ENCODE results near the gene NRDE2. TPM values are rescaled to one million over a fixed set of nuclear protein-coding genes. Genes with fewer than 3 reads are reported as not detected.

NRDE2 gene
- total RNA-seq, 1 donor from 2014 or later: 20.2 TPM

GRCh38 chr14:90297876-90298629 lies 33.7 kb downstream of the NRDE2 start:
- intact Hi-C loops (cut with micrococcal nuclease): no loop called here

DNA sequence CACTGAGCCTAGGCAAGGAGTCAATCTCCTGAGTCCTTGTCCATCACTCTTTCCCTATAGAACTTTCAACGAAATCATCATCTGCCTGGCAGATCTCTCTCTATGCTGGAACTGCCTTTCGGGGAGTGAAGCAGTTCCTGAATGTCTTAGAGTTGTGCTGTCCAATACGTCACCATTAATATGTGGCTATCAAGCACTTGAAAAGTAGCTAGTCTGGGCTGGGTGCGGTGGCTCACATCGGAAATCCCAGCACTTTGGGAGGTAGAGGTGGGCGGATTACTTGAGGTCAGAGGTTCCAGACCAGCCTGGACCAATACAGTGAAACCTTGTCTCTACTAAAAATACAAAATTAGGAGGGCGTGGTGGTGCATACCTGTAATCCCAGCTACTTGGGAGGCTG lies 35.1 kb downstream of the NRDE2 start:
- intact Hi-C loops (cut with micrococcal nuclease): no loop called here

DNA sequence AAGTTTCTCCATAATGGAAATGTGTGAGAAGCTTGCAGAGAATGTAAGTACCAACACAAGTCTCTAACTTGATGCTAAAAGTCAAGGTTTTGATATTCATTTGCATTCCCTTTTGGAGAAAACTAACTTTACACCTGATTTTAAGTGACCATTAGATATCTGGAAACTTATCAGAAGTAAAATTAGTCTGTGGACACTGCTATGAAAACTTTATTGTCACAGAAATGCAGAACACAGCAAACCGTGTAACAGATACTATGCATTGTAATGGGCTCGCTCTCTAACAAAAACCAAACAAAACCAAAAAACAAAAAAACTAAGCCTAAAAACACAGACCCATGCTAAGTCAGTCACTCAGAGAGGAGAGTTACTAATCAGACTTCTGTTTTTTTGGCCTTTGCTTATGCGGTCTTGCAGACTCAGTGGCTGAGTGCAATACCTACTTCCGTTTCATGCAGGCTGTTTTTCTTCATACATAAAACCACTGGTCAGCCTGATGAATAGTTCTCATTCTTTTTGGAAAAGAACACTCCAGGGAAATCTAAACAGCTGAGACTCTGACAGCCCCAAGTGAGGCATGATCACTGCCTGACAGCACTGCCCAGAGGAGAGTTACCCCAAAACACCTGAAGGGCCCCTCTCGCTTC lies 35.7 kb downstream of the NRDE2 start:
- intact Hi-C loops (cut with micrococcal nuclease): no loop called here

DNA sequence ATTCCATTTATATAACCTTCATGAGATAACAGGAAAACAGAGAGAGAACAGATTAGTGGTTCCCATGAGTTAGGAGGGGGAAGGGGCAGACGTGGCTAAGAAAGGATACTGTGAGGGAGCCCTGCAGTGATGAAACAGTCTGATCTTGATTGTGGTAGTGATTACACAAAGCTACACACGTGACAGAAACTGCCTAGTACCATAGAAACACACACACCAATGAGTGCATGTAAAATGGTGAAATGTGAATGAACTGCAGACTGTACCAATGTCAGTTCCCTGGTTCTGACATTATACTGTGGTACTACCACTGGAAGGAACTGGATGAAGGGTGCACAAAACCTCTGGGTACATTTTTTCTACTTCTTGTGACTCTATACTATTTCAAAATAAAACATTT lies 36.9 kb downstream of the NRDE2 start:
- intact Hi-C loops (cut with micrococcal nuclease): no loop called here

DNA sequence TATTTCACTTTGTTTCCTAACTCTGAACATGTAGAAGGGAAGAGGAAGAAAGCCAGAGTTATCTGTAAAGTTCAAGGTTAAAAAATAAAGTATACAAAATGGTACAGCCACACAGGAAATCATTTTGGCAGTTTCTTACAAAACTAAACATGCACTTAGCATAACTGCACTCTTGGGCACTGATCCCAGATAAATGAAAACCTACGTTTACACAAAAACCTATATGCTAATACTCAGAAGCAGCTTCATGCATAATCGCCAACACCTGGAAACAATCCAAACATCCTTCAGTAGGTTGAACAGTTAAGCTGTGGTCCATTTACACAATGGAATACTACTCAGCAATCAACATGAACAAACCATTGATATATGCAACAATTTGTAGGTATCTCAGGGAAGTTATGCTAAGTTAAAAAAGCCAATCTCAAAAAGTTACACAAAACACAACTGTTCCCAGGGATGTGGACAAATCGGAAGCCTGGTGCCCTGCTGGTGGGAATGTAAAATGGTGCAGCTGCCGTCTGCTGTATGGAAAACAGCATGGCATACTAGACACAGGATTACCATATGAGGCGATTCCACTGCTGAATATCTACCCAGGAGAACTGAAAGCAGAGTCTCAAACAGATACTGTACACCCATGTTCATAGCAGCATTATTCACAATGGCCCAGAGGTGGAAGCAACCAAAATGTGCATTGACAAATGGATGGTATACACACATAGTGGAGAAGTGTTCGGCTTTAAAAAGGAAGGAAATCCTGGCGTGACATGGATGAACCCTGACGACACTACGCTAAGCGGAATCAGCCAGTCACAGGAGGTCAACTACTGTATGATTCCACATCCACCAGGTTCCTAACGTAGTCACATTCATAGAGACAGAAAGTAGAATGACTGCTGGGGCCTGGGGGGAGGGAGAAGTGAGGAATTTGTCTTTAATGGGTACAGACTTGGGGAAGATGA lies 37.7 kb downstream of the NRDE2 start:
- intact Hi-C loops (cut with micrococcal nuclease): no loop called here

GRCh38 chr14:90291699-90292098 lies 40.0 kb downstream of the NRDE2 start:
- intact Hi-C loops (cut with micrococcal nuclease): no loop called here

- intact Hi-C loops (cut with micrococcal nuclease): no loop called here
Measured at GRCh38 chr14:90290337-90291011, 41.3 kb downstream of the NRDE2 start.

DNA sequence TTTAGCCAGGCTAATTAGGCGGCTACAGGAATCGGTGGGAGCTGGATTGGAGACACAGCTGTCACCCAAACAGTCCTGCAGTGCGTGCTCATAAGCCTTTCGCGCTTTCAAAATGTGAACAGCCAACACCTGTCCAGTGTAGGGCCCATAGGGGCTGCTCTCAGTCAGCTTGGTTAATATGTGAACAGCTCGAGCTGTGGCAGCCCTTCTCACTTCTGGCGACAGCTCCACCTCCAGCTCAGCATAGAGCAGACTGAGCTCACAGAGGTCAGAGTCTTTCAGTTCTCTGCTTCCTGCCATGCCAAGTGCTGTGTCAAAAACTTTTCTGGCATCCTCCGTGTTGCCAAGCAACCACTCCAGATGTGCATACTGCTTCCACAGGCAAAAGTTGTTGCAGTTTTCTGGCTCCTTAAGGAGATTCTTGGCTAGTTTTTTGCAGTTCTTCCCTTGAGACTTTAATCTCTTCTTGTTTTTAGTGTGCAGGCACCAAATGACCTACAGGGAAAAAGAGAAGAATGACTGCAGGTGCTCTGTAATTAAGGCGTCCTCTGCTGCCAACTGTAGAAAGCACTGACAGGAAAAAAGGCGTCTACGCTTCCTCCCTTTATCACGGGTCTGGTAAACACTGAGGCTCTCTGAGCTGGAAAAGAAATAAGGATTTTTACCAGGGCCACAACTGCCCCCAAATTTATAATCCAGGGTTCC lies 42.9 kb downstream of the NRDE2 start:
- intact Hi-C loops (cut with micrococcal nuclease): loop anchor here (1.0 to 5.0 kb wide), 2 partner anchors 230 to 408 kb away; no protein-coding TSS in a partner anchor

- intact Hi-C loops (cut with micrococcal nuclease): loop anchor here (5.0 kb wide), 1 partner anchor 410 kb away; no protein-coding TSS in a partner anchor
Measured at GRCh38 chr14:90287791-90288190, 44.0 kb downstream of the NRDE2 start.

- intact Hi-C loops (cut with micrococcal nuclease): no loop called here
Measured at GRCh38 chr14:90281756-90282155, 50.0 kb downstream of the NRDE2 start.

GRCh38 chr14:90281261-90281660 lies 50.5 kb downstream of the NRDE2 start:
- intact Hi-C loops (cut with micrococcal nuclease): no loop called here

- intact Hi-C loops (cut with micrococcal nuclease): no loop called here
Measured at GRCh38 chr14:90280096-90280495, 51.6 kb downstream of the NRDE2 start.

- intact Hi-C loops (cut with micrococcal nuclease): no loop called here
Measured at GRCh38 chr14:90278199-90279175, 53.3 kb downstream of the NRDE2 start.

DNA sequence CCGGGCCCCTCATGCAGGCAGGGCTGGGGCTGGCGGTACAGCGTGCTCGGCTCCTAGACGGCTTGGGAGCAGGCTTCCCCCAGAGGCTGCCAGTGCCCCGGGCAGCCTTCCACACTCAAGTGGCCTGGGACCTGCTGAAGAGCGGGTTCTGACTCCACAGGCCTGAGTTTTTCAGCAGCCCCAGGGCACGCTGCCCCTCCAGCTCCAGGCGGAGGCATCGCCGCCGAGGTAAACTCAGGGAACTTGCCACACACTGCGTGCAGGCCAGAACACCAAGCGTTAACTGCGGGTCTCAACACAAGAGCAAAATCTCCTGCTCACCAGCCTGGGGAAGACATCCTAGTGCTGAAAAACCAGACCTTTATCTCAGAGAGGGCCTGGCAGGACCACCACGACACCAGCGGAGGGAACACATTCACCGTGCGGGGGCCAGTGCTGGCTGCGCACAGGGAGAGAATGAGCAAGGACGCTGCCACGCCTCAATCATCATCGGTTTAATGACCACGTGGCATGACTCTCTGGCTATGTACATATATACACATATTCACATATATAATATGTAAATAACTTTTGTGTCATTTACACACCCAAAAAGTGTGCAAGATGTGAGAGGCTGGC lies 54.1 kb downstream of the NRDE2 start:
- intact Hi-C loops (cut with micrococcal nuclease): no loop called here

- intact Hi-C loops (cut with micrococcal nuclease): no loop called here
Measured at GRCh38 chr14:90276646-90277367, 54.9 kb downstream of the NRDE2 start.

DNA sequence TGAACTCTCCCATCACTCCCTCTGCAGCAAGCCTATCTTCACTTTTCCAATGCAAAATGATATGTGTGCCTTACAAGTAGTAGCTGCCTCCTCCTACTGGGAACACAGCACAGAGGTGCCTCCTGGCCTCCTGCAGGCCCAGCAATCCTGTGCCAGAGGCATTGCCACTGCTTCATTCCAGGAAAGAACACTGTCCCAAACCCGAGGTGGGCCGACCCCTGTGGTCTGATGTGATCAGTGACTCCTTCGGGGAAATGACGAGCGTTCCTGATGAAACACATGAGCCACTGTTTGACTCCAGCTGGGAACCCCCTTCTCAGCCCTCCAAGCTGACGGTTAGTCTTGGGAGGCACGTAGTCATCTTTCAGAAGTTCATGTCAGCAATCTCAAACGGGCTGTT lies 55.9 kb downstream of the NRDE2 start:
- intact Hi-C loops (cut with micrococcal nuclease): no loop called here

DNA sequence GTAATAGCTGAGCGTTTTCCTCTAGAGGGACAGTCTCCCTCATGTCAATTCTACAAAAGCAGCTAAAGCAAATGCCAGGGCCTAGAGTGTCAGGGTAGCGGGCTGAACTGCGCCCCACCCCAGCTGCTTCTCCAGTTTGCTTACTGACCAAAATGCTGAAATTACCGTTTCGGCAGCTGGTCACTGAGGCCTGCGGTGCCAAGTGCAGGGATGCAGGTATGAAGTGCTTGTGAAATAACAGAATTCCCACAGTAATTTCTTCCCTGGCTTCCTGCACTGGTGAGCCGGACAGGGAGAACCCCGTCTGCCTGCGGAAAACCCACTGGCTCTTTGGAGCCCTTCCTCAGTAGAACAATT lies 56.3 kb downstream of the NRDE2 start:
- intact Hi-C loops (cut with micrococcal nuclease): no loop called here

DNA sequence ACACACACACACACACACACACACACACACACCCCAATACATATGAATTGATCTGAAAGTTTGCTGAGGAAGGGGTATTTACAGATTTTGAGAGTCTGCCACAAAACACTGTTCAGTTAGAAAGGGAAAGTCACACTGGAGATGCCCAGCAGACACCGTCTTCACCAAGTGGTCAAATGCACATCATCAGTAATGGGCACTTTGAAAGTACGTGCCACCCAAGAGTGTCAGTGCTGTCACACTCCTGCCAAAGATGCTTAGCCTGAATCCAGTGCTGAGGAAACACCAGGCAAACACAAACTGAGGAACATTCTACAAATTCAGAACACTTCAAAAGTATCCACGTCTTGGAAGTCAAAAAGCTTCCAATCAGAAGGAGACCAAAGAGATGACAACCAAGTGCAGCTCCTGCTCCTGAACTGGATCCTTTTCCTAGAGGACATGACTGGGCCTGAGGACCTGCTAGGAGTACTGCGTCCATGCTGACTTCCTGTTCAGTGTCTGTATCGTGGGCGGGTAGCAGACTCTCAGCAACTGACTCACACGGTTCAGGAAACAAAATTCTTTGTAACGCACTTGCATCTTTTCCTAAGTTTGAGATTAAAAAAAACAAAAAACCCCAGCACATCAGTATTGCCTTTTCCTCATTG lies 56.8 kb downstream of the NRDE2 start:
- intact Hi-C loops (cut with micrococcal nuclease): no loop called here

All from T-helper 1 cell treated with Interleukin-12 subunit alpha and Interleukin-12 subunit beta and Interleukin-4 antibody, amounts not matched to agents 30 ng/mL and 1 ng/mL, for 36 hours (primary cell).